ENCODE results near the gene CHD1.
A peak's percentile ranks its signal among the peaks of the same experiment; 100 is the strongest.
"Not testable (repeated sequence)": the region's sequence is repeated elsewhere in the genome, so short reads cannot be mapped to it uniquely, and the experiment has no call there.

CHD1 gene

GRCh38 chr5:98928873-98929709, at the start of gene CHD1:
Gene CHD1 (minus strand): TSS chr5:98929007. CDS start chr5:98926386, 2,621 bp downstream.
- peak; percentile 76 for DNase-seq

- DNase-seq, result no peak
Observed at GRCh38 chr5:98978528-98978927, 49.7 kb upstream of the CHD1 start.

DNA sequence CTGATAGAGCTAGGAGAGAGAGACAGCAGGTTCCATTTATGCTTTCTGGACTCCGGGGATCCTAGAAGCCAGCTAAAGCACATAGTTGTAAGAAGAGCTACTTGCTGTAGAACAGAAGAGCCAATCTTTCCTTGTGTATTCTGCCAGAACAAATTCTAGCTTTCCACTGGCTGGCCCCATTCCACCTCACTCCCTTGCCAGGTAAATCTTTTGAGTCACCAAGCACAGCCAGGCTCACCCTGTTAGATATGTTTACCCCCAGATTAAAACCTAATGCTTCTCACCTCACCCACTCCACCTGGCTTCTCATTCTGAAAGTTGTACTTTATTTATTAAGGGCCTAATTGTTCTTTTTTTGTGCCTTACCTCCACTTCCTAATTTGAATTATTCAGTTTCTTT, 48.9 kb upstream of the CHD1 start:
- DNase-seq, result no peak

DNA sequence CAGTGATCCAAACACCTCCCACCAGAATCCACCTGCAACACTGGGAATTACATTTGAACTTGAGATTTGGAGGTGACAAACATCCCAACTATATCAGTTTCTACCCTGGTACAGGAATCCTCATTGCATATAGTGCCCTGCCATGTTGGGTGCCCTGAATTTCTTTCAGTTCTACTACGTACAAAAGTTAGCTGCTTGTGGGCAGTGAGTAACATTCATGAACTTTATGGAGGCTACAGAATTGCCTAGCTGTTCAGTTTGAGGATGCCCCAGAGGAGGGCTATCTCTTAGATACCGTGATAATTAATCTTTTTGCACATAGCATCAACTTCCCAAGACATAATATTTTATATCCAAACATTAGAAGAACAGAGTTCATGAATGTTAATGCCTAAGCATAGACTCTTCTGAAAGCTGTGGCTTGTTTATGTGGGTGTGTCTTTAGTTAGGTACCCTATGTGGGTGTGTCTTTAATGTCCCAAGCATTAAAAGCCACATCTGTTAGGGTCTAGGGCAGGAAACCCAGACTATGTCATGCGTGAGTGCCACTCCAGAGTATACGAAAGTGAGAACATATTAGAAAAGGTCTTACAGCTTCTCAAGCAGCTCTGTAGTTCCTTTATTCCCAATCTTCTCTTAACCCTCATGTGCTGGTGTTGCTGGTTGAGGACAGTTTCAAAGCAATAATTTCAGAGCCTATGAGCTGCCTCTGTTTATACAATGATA, 47.0 kb upstream of the CHD1 start:
- DNase-seq, result no peak

- no peak for DNase-seq
Observed at GRCh38 chr5:98975223-98975622, 46.4 kb upstream of the CHD1 start.

DNA sequence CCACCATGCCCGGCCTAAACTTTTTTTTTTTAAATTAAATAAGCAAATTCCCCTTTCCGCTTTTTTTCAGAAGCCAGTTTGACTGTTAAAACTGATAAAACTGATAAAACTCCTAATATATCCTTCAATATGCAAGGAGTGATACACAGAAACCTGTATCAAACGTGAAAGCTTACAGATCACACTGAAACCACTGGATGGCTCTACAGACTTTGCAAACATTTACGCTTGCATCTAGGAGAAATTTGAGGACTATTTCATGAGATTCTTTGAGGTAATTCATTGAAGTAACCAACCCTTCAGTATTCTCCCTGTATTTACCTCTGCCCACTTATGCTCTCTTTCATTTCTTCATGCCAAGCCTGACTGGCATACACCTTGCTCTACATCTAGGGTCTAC, 40.6 kb upstream of the CHD1 start:
- DNase-seq, result no peak

DNA sequence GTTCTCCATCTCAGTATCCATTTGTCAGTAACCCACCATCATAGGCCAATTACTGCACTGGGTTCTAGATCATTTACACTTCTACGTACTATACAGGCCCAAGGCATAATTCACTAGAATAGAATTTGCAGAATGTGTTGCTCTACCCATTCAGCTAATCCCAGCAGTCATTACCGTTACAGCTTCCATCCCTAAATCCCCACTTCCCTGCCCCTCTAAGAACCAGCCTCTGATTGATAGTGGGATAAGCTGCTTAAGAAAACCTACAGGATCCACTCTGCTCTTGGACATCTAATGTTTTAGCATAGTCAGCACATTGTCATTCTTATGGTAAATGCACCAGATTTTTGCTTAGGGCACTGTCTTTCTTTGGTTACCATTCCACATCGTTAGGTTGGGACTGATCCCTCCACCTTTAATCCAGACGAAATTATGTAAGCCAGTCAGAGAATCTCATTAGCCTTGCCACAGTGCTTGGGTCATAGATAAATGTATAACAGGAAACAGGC, 39.3 kb upstream of the CHD1 start:
- no peak for DNase-seq

DNA sequence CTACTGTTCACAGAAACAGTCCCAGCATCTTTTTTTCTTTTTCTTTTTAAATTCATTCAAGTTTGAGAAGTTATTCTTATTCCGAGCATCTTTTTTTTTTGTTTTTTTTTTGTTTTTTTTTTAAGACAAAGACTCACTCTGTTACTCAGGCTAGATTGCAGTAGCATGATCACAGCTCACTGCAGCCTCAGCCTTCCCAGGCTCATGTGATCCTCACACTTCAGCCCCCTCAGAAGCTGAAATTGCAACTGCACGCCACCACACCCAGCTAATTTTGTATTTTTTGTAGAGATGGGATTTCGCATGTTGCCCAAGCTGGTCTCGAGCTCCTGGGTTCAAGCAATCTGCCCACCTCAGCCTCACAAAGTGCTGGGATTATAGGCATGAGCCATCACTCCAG, 36.4 kb upstream of the CHD1 start:
- DNase-seq, result no peak

DNA sequence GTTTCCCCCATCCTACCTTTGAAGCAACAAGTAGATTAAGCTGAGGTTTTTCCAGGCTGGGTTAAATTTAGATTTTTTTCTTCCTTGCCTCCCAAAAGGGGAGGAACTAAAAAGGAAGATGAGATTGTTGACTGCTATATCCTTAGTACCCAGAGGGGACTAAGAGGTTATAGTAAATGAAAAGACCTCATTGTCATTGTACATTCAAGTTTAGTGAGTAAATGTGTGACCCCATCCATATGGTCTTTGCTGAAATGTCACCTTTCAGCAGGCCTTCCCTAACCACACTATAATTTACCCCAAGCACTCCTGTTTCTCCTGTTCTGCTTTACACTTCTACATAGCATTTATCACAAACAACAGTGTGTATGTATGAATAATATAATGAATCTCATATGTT, 35.8 kb upstream of the CHD1 start:
- no peak for DNase-seq

- DNase-seq, result no peak
Observed at GRCh38 chr5:98963019-98963418, 34.2 kb upstream of the CHD1 start.

DNA sequence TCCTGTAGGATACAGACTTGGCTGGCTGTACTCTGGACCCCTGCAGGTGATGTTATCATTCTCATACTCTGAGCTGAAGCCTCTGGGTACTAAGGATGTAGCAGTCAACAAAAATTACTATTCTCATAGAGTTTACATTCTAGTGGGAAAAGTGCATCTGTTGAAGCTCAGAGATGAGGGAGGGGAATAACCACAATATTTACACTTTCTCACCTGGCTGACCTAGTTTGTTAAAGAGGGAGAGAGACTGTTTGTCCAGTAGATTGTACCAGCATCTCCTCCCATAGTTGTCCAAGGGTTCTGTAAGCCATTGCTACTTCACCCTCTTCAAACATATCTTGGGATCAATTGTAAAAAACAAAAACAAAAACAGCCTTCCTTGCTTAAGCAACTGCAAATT, 33.8 kb upstream of the CHD1 start:
- no peak for DNase-seq

DNA sequence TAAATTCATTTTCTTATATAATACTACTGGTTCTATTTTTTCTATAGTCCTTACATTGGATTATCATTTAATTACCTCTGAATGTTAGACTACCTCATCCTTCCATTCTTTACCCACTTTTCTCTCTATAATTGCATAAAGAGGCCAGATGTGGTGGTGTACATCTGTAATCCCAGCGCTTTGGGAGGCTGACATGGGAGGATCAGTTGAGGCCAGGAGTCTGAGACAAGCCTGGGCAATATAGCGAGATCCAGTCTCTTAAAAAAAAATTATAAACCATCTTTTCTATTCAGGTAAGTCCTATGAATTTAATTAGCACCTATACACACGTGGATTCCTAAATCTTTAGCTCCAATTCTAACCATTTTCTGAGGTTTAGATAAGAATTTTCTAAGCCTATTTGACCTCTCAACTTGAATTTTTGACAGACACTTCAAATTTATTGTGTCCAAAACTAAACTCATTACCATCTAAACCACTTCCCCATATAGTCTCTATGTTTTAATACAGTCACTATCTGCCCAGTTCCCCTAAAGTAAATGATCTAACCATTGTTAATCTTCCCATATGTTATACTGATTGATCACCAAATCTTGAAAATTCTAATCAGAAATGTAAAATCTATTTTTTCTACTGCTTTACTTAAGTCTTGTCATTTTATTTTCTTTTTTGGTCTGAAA, 33.0 kb upstream of the CHD1 start:
- DNase-seq, result no peak

- no peak for DNase-seq
Observed at GRCh38 chr5:98957307-98957706, 28.5 kb upstream of the CHD1 start.

DNA sequence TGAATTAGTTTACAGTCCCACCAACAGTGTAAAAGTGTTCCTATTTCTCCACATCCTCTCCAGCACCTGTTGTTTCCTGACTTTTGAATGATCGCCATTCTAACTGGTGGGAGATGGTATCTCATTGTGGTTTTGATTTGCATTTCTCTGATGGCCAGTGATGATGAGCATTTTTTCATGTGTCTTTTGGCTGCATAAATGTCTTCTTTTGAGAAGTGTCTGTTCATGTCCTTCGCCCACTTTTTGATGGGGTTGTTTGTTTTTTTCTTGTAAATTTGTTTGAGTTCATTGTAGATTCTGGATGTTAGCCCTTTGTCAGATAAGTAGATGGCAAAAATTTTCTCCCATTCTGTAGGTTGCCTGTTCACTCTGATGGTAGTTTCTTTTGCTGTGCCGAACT, 27.1 kb upstream of the CHD1 start:
- DNase-seq, result not testable (repeated sequence)

DNA sequence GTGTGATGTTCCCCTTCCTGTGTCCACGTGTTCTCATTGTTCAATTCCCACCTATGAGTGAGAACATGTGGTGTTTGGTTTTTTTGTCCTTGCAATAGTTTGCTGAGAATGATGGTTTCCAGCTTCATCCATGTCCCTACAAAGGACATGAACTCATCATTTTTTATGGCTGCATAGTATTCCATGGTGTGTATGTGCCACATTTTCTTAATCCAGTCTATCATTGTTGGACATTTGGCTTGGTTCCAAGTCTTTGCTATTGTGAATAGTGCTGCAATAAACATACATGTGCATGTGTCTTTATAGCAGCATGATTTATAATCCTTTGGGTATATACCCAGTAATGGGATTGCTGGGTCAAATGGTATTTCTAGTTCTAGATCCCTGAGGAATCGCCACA, 26.7 kb upstream of the CHD1 start:
- DNase-seq, result not testable (repeated sequence)

GRCh38 chr5:98954392-98955028, 25.7 kb upstream of the CHD1 start:
- DNase-seq, result no peak

GRCh38 chr5:98942847-98943246, 14.0 kb upstream of the CHD1 start:
- no peak for DNase-seq

DNA sequence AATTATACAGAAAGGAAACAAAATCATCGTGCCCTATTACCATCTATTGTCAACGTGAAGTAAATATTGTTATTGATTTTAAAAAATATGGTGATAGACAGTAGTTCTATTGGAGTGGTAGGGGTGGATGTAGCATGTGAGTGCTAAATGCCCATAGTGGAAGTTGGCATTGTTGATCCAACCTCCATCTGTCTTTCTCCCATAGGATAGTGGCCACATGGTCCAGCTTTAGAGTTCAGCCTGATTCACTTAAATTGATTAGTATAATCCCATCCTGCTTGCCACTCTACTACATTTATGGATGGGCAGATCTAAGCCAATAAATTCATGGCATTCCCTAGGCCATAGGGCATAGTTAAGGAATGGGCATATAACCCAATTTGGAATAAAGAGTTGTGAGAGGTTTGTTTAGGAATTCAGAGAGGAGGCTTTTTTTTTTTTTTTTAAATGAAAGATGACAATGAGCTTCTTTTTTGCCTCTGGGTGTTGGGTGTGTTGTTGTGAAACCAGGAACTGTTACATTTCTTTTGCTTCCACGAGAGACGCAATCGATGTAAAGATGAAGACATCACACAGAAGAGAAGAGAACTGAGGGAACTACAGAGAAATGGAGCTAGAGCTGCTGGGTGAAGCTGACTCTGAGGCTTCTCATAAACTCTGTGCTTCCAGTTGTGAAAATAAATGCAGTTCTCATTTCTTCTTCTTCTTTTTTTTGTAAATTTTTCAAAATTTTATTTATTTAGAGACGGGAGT, 12.5 kb upstream of the CHD1 start:
- DNase-seq, result no peak

GRCh38 chr5:98940581-98940980, 11.8 kb upstream of the CHD1 start:
- DNase-seq, result no peak

- no peak for DNase-seq
Observed at GRCh38 chr5:98938464-98938863, 9.7 kb upstream of the CHD1 start.

GRCh38 chr5:98936948-98937715, 8.3 kb upstream of the CHD1 start:
- DNase-seq, result no peak

- DNase-seq, result no peak
Observed at GRCh38 chr5:98935206-98935605, 6.4 kb upstream of the CHD1 start.

Data from NCI-H1694 (cell line).